DOHH2 (cell line): ENCODE data around the gene ST3GAL3.

ENCODE experiments used
- H3F3A ChIP-seq: fragments of 200-600 bp; sonication (generic), shearing (Covaris generic); 2 replicates; pipeline ENCODE4 v1.6.0; 2016; ENCODE audit warnings: antibody characterized with exemption, mild to moderate bottlenecking; ENCODE audit not compliant: control insufficient read depth, insufficient read depth
- H3K27ac ChIP-seq: fragments of 200-600 bp; sonication (generic); 2 replicates; pipeline ENCODE4 v1.5.1; 2014; ENCODE audit warnings: low read depth, mild to moderate bottlenecking, low read length, moderate library complexity
- H3K27me3 ChIP-seq: fragments of 200-600 bp; sonication (generic); 2 replicates; pipeline ENCODE4 v1.6.1; 2014; ENCODE audit warnings: mild to moderate bottlenecking, low read length, mixed read lengths; ENCODE audit not compliant: control insufficient read depth
- H3K36me3 ChIP-seq: fragments of 200-600 bp; sonication (generic); 2 replicates; pipeline ENCODE4 v1.6.1; 2014; ENCODE audit warnings: mild to moderate bottlenecking, low read length, moderate library complexity, mixed read lengths; ENCODE audit not compliant: control insufficient read depth
- H3K4me1 ChIP-seq: fragments of 200-600 bp; sonication (generic); 2 replicates; pipeline ENCODE4 v1.6.1; 2014; ENCODE audit warnings: mild to moderate bottlenecking, low read length, mixed read lengths; ENCODE audit not compliant: control insufficient read depth
- H3K4me2 ChIP-seq: fragments of 200-600 bp; sonication (generic); 2 replicates; pipeline ENCODE4 v1.6.0; 2014; ENCODE audit warnings: mild to moderate bottlenecking, low read length, moderate library complexity
- H3K4me3 ChIP-seq: fragments of 200-600 bp; sonication (generic); 2 replicates; pipeline ENCODE4 v1.5.1; 2014; ENCODE audit warnings: mild to moderate bottlenecking, low read length, mixed read lengths
- H3K79me2 ChIP-seq: fragments of 200-600 bp; sonication (generic); 2 replicates; pipeline ENCODE4 v1.6.1; 2014; ENCODE audit warnings: mild to moderate bottlenecking, low read length, mixed read lengths; ENCODE audit not compliant: control insufficient read depth
- H3K9me2 ChIP-seq: fragments of 200-600 bp; sonication (generic); replicated peaks from 2 replicates; pipeline ENCODE4 v1.6.1; 2014; ENCODE audit warnings: mild to moderate bottlenecking, low read length, mixed read lengths; ENCODE audit not compliant: control insufficient read depth
- H3K9me3 ChIP-seq: fragments of 200-600 bp; sonication (generic); 2 replicates; pipeline ENCODE4 v1.6.1; 2014; ENCODE audit warnings: antibody characterized with exemption, low read length, mixed read lengths; ENCODE audit not compliant: control insufficient read depth, insufficient read depth
- H4K20me1 ChIP-seq: fragments of 200-600 bp; sonication (generic); 2 replicates; pipeline ENCODE4 v1.6.0; 2014; ENCODE audit warnings: low read depth, mild to moderate bottlenecking, antibody characterized with exemption, low read length, moderate library complexity; ENCODE audit not compliant: control insufficient read depth, insufficient read depth
- EZH2phosphoT487 ChIP-seq: fragments of 200-600 bp; sonication (generic); IDR thresholded peaks from 2 replicates; pipeline ENCODE4 v1.6.1; 2017; ENCODE audit warnings: borderline replicate concordance, mild to moderate bottlenecking, antibody characterized with exemption, low read length, moderate library complexity, mixed read lengths
- TF ChIP-seq, protein P1 (sequence below): fragments of 200-600 bp; sonication (generic); IDR thresholded peaks from one replicate; pipeline ENCODE4 v1.5.1; 2014; ENCODE audit warnings: antibody characterized with exemption, mild to moderate bottlenecking, low read depth, low read length; ENCODE audit not compliant: poor library complexity, severe bottlenecking

Gene ST3GAL3

DNA sequence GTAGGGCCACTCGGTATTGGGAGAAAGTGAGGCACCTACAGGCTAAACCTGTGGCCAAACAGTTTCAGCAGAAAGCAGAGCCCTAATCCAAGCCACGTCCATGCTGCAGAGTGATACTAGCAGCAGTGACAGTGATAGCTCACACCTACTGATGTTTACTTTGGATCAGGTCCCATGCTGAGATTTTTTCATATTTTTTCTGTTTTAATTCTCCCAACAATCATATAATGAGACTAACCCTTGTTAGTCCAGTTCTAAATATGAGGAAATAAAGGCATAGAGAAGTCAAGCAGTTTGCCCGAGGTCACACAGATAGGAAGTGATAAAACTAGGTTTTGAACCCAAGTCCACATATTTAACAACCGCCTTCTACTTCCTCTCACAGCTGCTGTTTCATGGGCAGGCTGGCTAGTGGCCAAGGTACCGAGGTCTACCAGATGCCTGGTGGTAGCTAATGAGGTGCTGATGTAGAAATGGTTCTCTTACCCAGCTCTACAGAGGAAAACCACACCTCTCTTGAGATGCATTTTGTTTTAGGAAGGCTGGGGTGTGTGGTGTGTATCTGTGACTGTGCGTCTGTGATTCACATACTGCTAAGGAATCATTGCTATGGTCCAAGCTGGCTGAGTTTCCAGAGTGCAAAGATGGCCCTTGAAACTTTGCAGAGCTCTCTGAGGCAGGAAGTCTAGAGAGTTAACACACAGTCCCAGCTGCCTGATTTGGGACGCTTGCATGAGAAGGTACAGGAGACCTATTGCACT, 146.0 kb downstream of the ST3GAL3 start:
- H3K4me2 ChIP-seq = no peak overlapping the region
- no peaks in the 10 kb centered on the region for H3K79me2 ChIP-seq
- no peak for TF ChIP-seq EZH2phosphoT487
- TF ChIP-seq, protein P1, sequence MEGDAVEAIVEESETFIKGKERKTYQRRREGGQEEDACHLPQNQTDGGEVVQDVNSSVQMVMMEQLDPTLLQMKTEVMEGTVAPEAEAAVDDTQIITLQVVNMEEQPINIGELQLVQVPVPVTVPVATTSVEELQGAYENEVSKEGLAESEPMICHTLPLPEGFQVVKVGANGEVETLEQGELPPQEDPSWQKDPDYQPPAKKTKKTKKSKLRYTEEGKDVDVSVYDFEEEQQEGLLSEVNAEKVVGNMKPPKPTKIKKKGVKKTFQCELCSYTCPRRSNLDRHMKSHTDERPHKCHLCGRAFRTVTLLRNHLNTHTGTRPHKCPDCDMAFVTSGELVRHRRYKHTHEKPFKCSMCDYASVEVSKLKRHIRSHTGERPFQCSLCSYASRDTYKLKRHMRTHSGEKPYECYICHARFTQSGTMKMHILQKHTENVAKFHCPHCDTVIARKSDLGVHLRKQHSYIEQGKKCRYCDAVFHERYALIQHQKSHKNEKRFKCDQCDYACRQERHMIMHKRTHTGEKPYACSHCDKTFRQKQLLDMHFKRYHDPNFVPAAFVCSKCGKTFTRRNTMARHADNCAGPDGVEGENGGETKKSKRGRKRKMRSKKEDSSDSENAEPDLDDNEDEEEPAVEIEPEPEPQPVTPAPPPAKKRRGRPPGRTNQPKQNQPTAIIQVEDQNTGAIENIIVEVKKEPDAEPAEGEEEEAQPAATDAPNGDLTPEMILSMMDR = no peak

GRCh38 chr1:43854473-43854872, 147.1 kb downstream of the ST3GAL3 start:
- H3K9me2 ChIP-seq = no peaks in the 10 kb centered on the region
- no peak overlapping the region for H3K4me2 ChIP-seq
- no peaks in the 10 kb centered on the region for H3K27me3 ChIP-seq
- no peak overlapping the region for H3K27ac ChIP-seq
- peaks cover 17% of the 10 kb centered on the region for H3K4me1 ChIP-seq
- H3K36me3 ChIP-seq = peaks cover 3% of the 10 kb centered on the region; the same call in 1 of the 2 replicates
- H3F3A ChIP-seq = no peaks in the 10 kb centered on the region
- no peaks in the 10 kb centered on the region for H4K20me1 ChIP-seq
- H3K4me3 ChIP-seq = no peak overlapping the region
- TF ChIP-seq, protein P1 = no peak
- TF ChIP-seq EZH2phosphoT487 = no peak
- H3K79me2 ChIP-seq = no peaks in the 10 kb centered on the region
- no peaks in the 10 kb centered on the region for H3K9me3 ChIP-seq

More for the DNA sequence above, 146.0 kb downstream of the ST3GAL3 start:
- H3K27me3 ChIP-seq = no peaks in the 10 kb centered on the region
- no peak overlapping the region for H3K4me3 ChIP-seq
- H3K9me2 ChIP-seq = no peaks in the 10 kb centered on the region
- no peaks in the 10 kb centered on the region for H3F3A ChIP-seq
- no peaks in the 10 kb centered on the region for H4K20me1 ChIP-seq
- no peak overlapping the region for H3K27ac ChIP-seq
- H3K9me3 ChIP-seq = no peaks in the 10 kb centered on the region
- peaks cover 3% of the 10 kb centered on the region; the same call in 1 of the 2 replicates for H3K36me3 ChIP-seq
- peaks cover 18% of the 10 kb centered on the region for H3K4me1 ChIP-seq

DNA sequence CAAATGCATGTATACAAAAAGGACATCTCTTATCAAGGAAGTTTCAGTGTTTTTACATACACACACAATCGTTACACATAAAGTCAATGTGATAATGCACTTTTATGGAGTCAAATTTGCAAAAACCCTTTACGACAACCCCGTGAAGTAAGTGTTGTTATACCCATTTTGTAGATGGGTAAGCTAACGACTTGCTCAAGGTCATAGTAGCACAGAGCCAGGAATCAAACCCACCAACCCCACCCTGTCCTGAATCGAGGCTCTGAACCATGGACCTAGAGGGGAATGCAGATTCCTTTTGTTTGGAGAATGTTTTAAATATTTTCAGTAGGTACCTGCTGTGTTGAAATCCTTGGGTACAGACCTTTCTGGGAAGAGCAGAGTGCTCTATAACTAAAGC, 148.9 kb downstream of the ST3GAL3 start:
- Histone ChIP-seq H3K27ac (no peak overlapping the region), H3K36me3 (peaks cover 3% of the 10 kb centered on the region; the same call in 1 of the 2 replicates), H3K4me1 (peaks cover 10% of the 10 kb centered on the region), H3K4me2 (no peak overlapping the region), H3K27me3 (no peaks in the 10 kb centered on the region), H3K4me3 (no peak overlapping the region), H3K79me2 (no peaks in the 10 kb centered on the region), H3K9me3 (no peaks in the 10 kb centered on the region), H3K9me2 (no peaks in the 10 kb centered on the region), H4K20me1 (no peaks in the 10 kb centered on the region), H3F3A (no peaks in the 10 kb centered on the region)
- TF ChIP-seq, protein P1 = no peak
- no peak for TF ChIP-seq EZH2phosphoT487
